ENCODE data around the gene NRG3.

NRG3 gene

GRCh38 chr10:82552267-82552666, 677.3 kb downstream of the NRG3 start:
- Histone ChIP-seq H3K9ac (no peak overlapping the region), H3K4me3 (ENCODE audit: low read depth, low read length) (no peak overlapping the region), H3K27me3 (ENCODE audit: control insufficient read depth, insufficient read depth, low read length) (no peaks in the 10 kb centered on the region), H3K4me1 (no peaks in the 10 kb centered on the region), H3K9me3 (ENCODE audit: control insufficient read depth, low read length) (no peaks in the 10 kb centered on the region), H3K79me2 (no peaks in the 10 kb centered on the region), H3K27ac (no peak overlapping the region), H2AFZ (no peak overlapping the region), H3K4me2 (ENCODE audit: low read length) (no peak overlapping the region), H3K36me3 (ENCODE audit: control insufficient read depth, insufficient read depth, low read length) (no peaks in the 10 kb centered on the region)
- TF ChIP-seq CTCF (IDR thresholded peaks at IDR 0.05) = no peak

- Histone ChIP-seq H2AFZ (no peak overlapping the region), H3K36me3 (ENCODE audit: control insufficient read depth, insufficient read depth, low read length) (no peaks in the 10 kb centered on the region), H3K4me2 (ENCODE audit: low read length) (no peak overlapping the region), H3K4me1 (no peaks in the 10 kb centered on the region), H3K27me3 (ENCODE audit: control insufficient read depth, insufficient read depth, low read length) (no peaks in the 10 kb centered on the region), H3K9ac (no peak overlapping the region), H3K27ac (no peak overlapping the region), H3K9me3 (ENCODE audit: control insufficient read depth, low read length) (no peaks in the 10 kb centered on the region), H3K4me3 (ENCODE audit: low read depth, low read length) (no peak overlapping the region), H3K79me2 (no peaks in the 10 kb centered on the region)
- TF ChIP-seq CTCF (IDR thresholded peaks at IDR 0.05) = no peak
Observed at GRCh38 chr10:82554381-82554780, 679.4 kb downstream of the NRG3 start.

GRCh38 chr10:82558014-82558607, 683.1 kb downstream of the NRG3 start:
- H3K4me1 ChIP-seq = no peaks in the 10 kb centered on the region
- H3K27me3 ChIP-seq (ENCODE audit: control insufficient read depth, insufficient read depth, low read length) = no peaks in the 10 kb centered on the region
- H3K4me2 ChIP-seq (ENCODE audit: low read length) = no peak overlapping the region
- no peak for TF ChIP-seq CTCF (IDR thresholded peaks at IDR 0.05)
- H3K79me2 ChIP-seq = no peaks in the 10 kb centered on the region
- H3K36me3 ChIP-seq (ENCODE audit: control insufficient read depth, insufficient read depth, low read length) = no peaks in the 10 kb centered on the region
- no peaks in the 10 kb centered on the region for H3K9me3 ChIP-seq (ENCODE audit: control insufficient read depth, low read length)
- no peak overlapping the region for H3K27ac ChIP-seq
- no peak overlapping the region for H3K9ac ChIP-seq
- H3K4me3 ChIP-seq (ENCODE audit: low read depth, low read length) = no peak overlapping the region
- H2AFZ ChIP-seq = no peak overlapping the region

GRCh38 chr10:82564353-82565196, 689.6 kb downstream of the NRG3 start:
- Histone ChIP-seq H3K4me1 (no peaks in the 10 kb centered on the region), H3K27ac (no peak overlapping the region), H3K36me3 (ENCODE audit: control insufficient read depth, insufficient read depth, low read length) (no peaks in the 10 kb centered on the region), H3K79me2 (no peaks in the 10 kb centered on the region), H3K9ac (no peak overlapping the region), H3K27me3 (ENCODE audit: control insufficient read depth, insufficient read depth, low read length) (no peaks in the 10 kb centered on the region), H2AFZ (no peak overlapping the region), H3K9me3 (ENCODE audit: control insufficient read depth, low read length) (no peaks in the 10 kb centered on the region), H3K4me2 (ENCODE audit: low read length) (no peak overlapping the region), H3K4me3 (ENCODE audit: low read depth, low read length) (no peak overlapping the region)
- TF ChIP-seq CTCF (IDR thresholded peaks at IDR 0.05) = no peak

All from parathyroid adenoma (tissue), 2 donors.